KG1 (cell line): ENCODE measurements around the gene CACNA2D3.

Source experiments
- DNase-seq: peaks from one replicate; lab custom pipeline; 2025; lab: John Stamatoyannopoulos, UW

The CACNA2D3 gene

GRCh38 chr3:55007971-55008370, 885.6 kb downstream of the CACNA2D3 start:
- no peak for DNase-seq

- DNase-seq, result no peak
These were observed 887.0 kb downstream of the CACNA2D3 start for GRCh38 chr3:55009372-55009771.

- no peak for DNase-seq
These were observed 889.7 kb downstream of the CACNA2D3 start for GRCh38 chr3:55012091-55012490.

GRCh38 chr3:55013145-55013925, 891.0 kb downstream of the CACNA2D3 start:
- no peak for DNase-seq

DNA sequence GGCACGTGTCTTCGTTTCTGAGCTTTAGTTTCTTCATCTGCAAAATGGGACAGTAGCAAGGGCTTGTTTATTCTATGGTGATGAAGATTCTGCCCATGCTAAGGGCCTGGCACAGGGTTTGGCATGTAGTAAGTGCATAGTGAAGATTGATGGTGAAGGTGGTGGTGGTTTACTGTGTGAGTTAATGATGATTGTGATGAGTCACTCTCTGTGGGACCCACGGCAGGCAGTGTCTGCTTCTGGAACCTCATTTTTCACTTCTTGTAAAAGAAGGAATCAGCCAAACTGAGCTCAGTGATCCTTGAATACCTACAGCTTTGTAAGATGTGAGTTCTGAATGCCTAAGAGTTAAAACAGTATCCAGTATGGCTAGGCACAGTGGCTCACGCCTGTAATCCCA, 891.7 kb downstream of the CACNA2D3 start:
- DNase-seq, result no peak

DNA sequence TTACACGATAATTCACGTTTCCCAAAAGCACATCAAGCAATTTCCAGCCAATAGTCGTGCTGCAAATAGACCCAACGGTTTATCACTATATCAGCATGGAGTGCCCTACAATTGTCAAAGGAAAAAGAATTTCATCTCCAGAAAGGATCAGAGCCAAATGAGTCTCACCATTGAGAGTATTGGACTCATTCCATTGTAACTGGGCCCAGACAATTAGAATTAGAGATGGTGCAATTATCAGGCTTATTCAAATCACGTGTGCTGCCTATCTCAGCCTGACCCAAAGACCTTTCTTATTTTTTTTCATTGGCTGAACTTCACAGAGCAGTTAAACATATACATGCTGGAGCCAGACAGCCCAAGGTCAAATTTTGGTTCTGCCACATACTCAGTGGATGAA, 892.6 kb downstream of the CACNA2D3 start:
- no peak for DNase-seq

DNA sequence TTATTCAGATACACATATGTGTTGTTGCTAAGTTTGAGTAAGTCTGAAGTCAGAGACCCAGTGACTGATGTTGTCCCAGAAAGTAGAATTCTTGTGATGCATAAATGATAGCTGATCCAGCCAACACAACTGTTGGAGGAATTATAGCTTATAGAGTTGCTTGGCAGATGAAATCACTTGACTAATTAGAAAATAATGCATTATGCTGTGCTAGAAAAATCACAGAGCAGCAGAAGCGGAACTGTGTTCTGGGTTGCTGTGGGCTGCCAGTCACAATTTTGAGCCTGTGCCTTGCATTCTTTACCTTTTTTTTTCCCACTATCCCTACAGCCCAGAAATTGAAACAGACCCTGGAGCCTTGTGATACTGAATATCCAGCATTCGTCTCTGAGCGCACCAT, 895.5 kb downstream of the CACNA2D3 start:
- no peak for DNase-seq

DNA sequence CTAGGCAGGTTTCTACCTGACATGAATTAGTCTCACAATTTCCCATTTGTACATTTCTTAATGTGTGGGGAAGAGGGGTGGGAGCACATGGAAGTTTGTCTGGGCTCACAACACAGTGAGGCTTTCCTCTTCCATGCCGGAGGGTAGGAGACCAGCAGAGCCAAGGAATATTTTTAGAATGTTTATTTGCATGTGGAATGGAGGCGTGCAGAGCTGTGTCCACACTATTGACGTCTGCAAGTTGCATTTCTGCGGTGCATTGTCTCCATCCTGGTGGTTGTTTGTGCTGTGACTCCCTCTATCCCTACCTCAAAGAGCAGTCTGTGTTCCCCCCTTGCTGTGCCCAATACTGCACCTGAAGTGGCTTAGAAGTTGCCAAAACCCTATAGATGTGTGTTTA, 908.6 kb downstream of the CACNA2D3 start:
- DNase-seq, result no peak

DNA sequence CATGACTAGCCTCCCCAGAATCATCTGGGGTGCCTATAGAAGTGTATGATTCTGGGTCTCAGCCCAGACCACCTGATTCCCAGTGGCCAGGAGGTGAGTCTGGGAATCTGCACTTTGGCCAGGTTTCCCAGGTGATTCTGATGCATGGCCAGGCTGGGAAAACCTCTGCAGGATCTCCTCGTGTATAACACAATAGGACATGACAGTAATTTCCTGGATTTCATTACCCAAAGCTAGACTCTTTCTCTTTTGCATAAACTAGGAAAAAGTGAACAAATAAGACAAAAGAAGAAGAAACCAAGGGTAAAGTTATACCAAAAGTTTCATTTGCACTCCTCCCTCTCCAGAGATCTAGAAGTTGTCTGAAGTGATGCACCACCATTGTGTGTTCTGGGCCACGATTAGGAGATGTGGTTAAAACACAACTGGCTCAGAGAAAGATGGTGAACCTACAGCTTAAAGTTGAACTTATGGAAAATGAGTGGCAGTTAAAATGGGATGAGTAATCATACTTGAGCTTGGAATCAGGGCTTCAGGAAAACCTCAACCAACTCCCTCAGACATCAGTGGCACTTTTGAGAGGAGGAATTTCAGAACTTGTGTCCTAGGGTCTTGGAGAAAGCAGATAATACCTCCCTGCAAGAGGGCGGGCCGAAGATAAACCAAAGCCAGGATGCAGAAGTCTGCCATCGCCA, 914.7 kb downstream of the CACNA2D3 start:
- no peak for DNase-seq

- no peak for DNase-seq
These were observed 920.2 kb downstream of the CACNA2D3 start for GRCh38 chr3:55042591-55042990.

GRCh38 chr3:55044486-55044885, 922.1 kb downstream of the CACNA2D3 start:
- no peak for DNase-seq

GRCh38 chr3:55059027-55059629, 936.8 kb downstream of the CACNA2D3 start:
- DNase-seq, result no peak

DNA sequence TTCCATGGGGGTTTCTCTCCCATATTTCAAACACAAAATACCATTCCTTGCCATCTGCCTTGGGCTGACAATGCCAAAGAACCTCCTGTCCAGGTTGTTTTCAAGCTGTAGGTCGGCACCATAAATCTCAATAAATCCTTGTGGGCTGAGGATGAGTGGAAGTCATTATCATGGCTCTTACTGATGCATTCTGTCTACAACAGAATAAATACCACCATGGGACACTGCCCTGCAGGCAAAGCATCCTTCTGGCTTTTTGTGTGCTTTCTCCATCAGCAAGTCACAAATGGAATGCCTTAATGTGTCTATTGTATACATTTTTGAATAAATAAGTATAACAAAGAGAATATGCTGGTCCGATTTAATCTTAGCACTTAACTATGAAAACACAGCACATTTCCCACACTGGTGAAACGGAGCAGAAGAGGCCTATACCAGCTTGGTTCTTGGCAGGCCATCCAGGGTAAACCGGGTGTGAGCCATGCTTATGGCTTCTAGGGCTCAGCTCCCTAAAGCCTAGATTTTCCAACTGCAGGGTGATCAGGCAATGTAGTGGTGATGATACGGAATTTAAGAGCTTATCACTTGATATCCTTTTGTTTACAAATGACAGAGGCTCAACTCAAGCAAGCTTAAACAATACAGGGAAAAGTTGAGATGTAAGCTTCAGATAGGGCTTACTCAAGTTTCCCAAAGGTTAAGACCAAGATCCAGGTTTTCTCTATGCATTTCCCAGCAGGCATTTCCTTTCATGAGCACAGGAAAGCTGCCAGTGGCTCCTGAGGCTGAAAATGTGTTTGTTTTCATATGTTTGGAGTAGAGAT, 938.8 kb downstream of the CACNA2D3 start:
- DNase-seq, result no peak

GRCh38 chr3:55061720-55062034, 939.3 kb downstream of the CACNA2D3 start:
- DNase-seq, result no peak

- no peak for DNase-seq
These were observed 941.8 kb downstream of the CACNA2D3 start for GRCh38 chr3:55064164-55064563.

- no peak for DNase-seq
These were observed 943.0 kb downstream of the CACNA2D3 start for GRCh38 chr3:55065331-55065730.

DNA sequence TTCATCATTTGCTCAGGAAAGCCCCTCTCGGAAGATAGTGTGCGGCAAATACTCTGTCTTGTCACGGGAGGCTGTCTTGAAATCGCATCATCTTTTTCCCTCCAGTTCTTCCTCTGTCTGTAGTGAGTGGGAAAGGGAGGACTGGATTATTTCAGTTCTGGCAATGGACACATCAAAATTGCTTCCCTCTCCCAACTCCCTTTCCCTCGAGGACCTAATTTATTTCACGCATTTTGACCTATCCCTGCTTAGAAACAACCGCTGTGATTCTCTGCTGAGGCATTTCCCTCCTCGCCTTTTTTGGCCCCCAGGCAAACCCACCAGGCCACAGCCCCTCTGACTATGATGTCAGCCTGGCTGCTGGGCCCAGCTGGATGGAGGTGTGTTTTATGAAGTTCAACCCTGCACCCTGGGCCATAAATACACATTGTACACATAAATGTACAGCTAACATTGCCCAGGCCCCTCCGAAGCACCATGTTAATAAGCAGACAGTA, 944.2 kb downstream of the CACNA2D3 start:
- no peak for DNase-seq

GRCh38 chr3:55069950-55070349, 947.6 kb downstream of the CACNA2D3 start:
- DNase-seq, result no peak

DNA sequence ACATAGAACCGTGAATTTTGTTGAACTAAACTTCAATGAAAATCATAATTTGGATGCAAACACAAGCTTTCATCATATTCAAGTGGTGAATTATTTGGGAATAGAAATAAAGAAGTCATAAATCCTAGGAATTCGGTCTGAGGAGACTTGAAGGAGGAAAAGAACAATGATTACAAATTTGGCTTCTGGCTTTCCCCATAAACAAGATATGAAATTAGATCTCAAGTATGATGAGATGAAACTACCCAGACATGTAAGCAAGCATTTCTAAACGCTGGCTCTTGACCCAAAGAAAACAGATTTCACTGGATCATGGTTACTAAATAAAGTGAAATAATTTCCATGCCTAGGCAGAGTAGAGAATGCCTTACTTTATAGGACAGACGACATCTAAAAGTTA, 952.4 kb downstream of the CACNA2D3 start:
- DNase-seq, result no peak

GRCh38 chr3:55075846-55076245, 953.5 kb downstream of the CACNA2D3 start:
- DNase-seq, result no peak

DNA sequence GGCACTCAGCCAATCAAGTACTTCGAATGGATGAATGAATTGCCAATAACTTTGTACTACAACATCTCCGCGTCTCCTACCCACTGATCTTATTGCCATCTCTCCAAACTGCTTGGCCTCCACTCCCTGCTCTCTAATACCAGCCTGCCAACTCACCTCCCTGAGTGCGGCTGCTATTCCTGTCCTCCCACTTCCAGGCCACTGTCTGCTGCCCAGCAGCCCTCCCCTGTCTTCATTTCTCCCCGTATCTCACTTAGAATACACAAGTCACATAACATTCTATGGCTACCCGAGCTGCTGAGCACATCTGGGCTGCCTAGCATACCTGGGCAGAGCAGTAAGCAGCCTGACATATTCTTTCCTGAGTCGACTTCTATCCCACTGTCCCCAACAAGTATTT, 955.4 kb downstream of the CACNA2D3 start:
- DNase-seq, result no peak

GRCh38 chr3:55078876-55079275, 956.5 kb downstream of the CACNA2D3 start:
- no peak for DNase-seq
